A204.1 (cell line): ENCODE data around the gene MYH9.
"Not testable (repeated sequence)": the region's sequence is repeated elsewhere in the genome, so short reads cannot be mapped to it uniquely, and the experiment has no call there.

ENCODE experiments used
- FAIRE-seq: peaks from 2 replicates; lab custom pipeline; 2012; peaks lifted over from hg19 to GRCh38; lab: Jason Lieb, UNC

The MYH9 gene

DNA sequence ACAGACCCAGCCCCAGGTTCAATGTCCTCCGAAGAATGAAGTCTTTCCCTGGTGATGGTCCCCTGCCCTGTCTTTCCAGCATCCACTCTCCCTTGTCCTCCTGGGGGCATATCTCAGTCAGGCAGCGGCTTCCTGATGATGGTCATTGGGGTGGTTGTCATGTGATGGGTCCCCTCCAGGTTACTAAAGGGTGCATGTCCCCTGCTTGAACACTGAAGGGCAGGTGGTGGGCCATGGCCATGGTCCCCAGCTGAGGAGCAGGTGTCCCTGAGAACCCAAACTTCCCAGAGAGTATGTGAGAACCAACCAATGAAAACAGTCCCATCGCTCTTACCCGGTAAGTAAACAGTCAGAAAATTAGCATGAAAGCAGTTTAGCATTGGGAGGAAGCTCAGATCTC is 120.7 kb downstream of the MYH9 start:
- FAIRE-seq: no peak

DNA sequence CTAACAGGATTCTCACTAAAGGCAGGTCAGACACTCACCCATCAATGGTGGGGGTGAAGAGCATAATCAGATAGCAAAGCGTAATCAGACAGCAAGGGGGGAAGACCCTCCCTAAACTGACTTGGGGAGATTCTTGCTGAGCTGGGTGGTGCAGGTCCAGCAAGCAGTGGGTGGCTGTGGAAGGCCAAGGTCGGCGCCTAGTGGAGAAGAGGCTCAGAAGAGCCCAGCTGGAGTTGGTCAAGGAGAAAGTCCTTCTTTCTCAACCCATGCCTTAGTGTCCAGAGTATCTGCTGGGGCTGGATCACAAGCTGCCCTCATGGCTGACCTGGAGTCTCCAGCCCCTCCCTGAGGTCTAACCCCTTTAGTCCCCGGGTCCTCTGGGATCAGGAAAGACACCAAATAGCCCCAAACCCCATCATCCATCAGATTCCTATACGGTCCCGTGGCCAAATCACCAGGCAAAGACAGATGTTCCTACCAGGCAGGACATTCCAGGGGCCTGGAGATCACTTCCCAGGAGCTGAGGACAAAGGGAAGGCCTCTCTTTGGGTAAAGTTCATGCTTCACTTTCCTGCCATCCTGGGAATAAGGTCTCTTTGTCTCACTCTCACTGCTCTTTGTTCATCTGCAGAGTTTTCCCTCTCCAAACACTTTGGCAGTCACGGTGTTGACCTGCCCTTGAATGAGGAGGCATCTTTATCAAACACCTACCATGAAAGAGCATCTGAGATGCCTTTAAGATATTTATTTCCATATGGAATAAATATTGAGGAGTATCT is 123.7 kb downstream of the MYH9 start:
- FAIRE-seq: not testable (repeated sequence)

DNA sequence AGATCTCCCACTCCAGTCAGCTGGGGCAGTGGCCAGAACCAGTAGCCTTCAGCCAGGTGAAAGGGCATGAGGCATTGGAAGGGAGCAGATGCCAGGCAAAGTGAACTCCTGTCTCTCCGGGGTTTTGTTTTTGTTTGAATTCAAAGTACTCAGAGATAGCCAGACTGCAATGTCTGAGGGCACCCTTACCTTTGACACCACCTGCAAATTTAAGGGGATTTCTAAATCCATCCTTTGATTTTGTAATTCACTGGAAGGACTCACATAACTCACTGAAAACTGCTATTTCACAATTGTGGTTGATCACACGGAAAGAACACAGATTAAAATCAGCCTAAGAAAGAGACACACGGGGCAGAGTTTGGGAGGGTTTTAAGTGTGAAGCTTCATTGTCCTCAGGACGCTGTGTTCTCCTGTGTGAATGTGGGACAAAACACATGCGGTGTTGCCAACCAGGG is 124.5 kb downstream of the MYH9 start:
- not testable (repeated sequence) for FAIRE-seq

DNA sequence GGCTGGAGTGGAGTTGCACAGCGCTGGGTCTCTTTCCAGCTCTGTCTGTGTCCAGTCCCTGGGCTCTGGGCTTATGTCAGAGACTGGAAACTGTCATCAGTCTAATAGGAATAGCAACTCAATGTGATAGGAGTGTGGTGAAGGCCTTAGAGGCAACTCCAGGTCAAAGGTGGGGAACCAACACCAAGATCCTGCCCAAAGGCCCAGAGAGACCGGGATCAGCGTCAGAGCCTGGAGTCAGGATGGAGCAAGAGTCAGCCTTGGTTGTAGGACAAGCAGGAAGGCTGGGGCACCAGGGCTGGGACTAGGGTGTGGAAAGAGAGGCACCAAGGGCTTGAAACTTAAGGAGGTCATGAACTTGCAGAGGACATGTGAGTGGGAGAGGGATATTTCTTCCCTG is 125.5 kb downstream of the MYH9 start:
- FAIRE-seq: not testable (repeated sequence)

DNA sequence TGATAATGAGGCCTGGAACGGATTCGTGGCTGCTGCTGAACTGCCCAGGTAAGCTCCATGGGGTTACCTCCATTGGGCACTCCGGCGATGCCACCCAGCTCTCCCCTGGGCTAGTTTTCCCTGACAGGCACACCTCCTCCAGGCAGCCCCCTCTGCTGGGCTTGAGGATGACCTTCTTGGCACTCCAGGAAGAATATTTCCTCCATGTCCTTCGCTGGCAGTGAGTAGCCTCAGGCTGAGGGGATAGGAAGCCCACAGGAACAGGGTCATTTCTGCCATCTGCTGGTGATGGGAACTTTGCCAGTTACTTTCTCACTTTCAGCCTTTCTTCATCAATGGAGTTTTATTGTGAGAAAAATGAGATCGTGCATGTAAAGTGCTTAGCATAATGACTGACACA is 126.1 kb downstream of the MYH9 start:
- FAIRE-seq: not testable (repeated sequence)

DNA sequence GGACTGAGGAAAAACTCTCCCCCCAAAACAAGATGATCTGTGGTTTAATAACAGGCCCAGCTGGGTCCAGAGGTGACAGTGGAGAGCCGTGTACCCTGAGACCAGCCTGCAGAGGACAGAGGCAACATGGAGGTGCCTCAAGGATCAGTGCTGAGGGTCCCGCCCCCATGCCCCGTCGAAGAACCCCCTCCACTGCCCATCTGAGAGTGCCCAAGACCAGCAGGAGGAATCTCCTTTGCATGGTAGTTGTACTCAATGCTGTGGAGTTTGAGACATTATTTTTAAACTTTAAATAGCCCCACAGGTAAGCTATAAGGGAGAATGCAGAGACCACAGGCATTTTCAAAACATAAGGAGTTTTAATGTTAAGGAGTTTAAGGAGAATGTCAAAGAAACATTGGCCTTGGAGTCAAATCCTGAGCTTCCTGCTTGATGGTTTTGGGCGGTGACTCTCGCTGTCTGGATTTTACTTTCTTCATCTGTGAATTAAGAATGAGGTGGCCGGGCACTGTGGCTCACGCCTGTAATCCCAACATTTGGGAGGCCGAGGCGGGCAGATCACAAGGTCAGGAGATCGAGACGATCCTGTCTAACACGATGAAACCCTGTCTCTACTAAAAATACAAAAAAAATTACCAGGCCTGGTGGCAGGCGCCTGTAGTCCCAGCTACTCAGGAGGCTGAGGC is 128.0 kb downstream of the MYH9 start:
- FAIRE-seq: no peak

DNA sequence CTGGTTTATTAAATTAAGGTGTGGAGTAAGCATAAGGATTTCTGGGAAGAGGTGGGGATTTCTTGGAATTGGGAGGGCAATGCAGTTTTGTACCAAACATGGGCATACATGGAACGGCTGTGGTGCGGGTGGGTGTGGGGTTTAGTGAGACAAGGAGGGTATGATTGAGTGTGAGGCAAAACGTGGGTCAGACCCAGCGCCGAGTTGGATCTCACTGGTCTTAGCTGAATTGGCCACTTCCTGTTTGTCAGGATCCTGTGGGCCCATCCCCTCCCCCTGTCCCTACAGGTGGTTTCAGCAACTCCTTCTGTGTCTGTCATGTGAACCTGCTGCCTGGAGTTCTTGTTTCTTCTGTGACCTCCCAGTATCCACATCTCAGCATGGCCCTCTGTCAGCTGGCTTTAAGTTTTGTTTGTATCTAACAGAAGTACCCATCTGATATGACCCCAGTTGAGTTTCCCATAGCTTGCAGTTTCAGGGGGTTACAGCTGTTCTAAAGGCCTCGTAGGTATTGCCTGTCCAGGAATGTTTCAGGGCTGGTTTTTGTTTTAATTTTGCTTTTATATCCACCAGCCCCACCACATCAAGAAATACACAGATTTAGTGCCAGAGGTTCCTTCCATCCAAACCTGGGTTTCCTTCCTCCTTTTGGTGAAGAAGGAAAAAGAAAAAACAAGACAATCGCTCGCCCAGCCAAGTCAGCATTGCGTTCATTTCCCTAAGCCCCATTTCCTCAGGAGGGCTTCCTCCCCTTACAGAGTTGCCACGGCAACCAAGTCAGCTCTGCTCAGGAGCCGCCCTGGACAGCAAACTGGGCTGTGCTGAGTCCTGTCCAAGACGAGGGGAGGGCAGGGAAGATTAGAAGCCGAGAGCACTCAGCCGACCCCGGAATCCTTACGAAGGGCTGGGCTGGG is 128.8 kb downstream of the MYH9 start:
- no peak for FAIRE-seq

DNA sequence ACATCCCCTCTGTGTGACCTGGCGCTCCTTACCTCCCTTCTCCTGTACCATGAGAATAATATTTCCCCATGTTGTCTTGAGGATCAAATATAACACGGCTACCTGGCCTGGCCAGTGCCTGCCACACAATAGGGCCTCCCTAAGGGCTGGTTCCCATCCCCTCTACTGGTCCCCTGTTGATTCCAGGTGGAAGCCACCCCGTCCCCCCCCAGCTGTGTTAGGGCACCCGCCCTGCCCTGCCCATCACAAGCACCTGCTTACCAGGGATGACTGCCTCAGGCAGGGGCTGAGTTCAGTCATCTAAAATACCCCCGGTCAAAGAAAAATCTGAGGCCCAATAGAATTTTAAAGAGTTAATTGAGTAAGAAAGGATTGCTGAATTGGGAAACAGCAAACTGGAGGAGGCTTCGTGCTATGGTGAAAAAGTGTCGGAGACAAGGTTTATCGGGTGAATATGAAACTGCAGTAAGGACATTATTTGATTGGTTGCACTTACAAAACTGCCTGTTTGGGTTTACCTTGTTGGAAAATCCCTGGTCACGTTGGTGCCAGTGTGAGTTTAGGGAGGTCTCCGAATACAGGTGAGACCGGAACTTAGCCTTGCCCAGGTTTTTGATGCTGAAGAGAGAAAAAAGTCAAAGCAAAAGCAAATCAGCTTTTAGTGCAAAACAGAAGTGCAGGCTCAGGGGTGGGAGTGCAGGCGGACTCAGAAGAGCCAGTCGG is 129.7 kb downstream of the MYH9 start:
- no peak for FAIRE-seq

DNA sequence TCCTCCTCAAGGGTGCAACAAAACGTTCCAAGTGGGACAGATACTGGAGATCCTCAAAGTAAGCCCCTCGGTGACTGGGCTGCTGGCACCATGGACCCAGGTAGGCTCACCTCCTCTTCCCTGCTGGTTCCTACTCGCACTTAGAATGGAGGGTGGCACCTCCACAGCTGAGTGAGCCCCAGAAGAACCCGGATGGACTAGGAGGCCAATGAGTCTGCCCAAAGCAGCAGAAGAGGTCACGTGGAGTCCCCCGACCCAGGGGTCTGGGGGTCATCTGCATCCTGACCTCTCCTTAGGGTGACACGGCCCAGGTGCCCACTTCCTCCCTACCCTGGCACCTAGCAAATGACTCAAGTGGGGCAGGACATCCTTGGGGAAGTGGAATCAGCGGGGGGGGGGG is 130.5 kb downstream of the MYH9 start:
- FAIRE-seq: no peak

DNA sequence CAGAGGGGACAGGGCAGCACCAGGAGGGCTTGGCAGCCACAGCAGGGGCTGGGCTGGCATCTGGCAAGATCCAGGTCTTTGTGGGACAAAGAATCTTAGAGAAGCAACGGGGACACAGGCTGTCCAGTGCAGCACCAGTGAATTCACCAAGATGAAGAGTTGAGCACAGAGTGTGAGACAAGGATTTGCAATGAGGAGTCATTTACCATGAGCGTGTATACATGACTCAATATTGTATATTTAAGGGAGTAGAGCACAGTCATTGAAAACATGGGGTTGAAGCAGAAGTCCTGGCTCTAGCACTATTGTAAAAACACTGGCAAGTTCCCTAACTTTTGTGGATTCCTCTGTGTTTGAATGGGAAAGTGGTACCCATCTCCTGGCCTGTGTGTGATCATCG is 131.3 kb downstream of the MYH9 start:
- FAIRE-seq: no peak

DNA sequence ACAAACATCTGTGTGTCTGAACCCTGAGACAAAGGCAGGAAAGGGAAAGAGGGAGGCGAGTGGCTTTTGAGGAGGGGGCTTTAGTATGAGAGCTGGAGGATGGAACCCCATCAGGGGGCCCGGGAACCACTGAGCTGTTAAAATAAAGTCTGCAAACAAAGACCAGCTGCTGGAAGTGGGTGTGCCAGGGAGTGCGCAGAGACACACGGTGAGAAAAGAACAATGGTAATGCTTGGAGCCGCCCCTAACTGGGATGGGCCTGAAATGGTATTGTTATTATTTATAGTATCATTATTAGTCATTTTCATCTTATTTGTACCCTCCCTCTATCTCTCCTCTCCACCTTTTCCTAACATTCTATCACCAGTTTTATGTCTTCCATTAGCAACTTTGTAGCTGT is 132.2 kb downstream of the MYH9 start:
- not testable (repeated sequence) for FAIRE-seq

DNA sequence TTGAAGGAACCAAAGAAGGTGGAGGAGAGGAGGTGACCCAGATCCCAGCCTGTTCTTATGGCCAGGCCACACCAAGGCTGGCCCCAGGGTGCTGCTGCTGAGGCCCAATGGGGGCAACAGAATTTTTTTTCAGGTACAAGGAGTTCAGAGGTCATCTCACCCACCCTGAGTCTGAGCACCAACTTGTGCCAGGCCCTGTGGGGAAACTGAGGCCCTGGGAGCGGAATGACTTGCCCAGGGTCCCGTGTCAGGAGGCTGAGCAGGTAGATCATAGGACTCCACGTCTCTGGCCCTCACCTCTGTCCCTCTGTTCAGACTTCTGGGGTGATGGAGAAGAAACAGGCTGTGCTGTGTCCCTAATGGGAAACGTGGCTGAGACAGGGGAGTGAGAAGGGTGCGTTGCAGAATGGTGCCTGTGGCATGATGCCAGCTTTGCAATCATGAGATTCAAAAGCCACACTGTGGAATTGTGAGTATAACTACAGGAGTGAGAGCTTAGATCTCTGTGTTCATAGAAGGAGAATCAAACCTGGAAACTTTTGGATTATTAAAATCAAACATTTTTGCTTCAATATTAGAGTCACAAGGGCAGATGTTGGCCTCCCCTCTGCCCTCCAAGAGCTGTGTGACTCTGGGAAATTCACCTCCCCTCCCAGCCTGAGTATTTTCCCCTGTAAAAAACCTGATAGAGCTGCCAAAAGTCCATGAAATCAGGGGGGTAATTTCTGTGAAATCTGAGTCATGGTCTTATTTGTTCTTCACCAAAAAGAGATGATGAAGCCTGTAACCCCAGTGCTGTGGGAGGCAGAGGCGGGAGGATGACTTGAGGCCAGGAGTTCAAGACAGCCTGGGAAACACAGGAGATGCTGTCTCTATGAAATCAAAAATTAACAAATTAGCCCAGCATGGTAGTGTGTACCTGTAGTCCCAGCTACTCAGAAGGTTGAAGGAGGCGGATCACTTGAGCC is 134.0 kb downstream of the MYH9 start:
- no peak for FAIRE-seq

DNA sequence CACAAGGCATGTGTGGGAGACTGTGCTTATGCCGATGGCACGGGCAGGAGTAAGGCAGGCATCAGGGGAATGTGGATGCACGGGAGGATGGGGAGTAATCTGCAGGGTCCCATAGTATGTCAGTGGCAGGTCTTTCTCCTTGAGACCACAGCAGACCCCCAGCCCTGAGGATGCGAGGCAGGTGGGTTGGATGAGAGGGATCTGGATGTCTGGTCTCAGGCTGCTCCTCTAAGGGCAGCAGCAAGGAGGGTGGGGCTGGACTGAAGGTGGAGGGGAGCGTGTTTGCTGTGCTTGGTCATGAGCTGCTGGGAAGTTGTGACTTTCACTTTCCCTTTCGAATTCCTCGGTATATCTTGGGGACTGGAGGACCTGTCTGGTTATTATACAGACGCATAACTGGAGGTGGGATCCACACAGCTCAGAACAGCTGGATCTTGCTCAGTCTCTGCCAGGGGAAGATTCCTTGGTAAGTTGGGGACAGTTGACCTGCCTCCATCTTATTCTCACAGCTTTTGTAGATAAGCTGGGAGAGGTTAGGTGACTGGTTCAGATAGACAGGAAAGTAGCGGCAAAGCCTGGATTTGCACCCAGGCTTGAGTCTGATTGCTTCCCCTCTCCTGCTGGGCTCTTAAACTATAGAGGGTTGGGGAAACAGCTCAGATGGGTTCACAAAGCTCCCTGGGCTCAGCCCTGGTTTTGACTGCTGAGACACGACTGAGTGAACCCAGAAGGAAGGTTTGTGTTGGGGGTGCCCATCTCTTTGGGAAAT is 134.8 kb downstream of the MYH9 start, which contains the start of gene APOL1:
APOL1 (plus strand) TSS at position 380 of the 769 bp plus-strand sequence. CDS start 1,823 bp downstream, outside the sequence.
- FAIRE-seq: peak; percentile 76

DNA sequence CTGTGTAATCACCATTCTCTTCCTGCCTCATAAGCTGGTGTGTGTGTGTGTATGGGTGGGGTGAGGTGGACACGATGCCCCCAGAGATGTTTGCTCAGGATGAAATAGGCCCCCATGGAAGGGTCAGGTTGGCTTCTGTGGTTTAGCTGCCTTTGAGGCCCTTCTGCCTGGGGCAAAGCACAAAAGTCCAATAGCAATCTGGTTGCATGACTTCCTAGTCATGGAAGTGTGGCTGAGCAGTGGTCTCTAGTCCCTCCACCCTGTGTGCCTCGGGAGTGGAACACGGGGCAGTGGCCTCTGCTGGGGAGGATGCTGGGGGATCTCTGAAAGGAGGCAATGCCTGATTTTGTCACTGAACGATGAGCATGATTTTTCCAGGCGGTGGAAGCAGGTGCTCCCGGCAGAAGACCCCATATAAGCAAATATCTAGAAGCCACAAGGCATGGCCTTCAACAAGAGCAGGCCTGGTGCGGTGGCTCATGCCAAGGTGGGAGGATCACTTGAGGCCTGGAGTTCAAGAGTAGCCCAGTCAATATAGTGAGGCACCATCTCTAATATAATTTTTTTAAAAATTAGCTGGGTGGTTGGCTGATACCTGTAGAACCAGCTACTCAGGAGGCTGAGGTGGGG is 135.7 kb downstream of the MYH9 start:
- FAIRE-seq: not testable (repeated sequence)

DNA sequence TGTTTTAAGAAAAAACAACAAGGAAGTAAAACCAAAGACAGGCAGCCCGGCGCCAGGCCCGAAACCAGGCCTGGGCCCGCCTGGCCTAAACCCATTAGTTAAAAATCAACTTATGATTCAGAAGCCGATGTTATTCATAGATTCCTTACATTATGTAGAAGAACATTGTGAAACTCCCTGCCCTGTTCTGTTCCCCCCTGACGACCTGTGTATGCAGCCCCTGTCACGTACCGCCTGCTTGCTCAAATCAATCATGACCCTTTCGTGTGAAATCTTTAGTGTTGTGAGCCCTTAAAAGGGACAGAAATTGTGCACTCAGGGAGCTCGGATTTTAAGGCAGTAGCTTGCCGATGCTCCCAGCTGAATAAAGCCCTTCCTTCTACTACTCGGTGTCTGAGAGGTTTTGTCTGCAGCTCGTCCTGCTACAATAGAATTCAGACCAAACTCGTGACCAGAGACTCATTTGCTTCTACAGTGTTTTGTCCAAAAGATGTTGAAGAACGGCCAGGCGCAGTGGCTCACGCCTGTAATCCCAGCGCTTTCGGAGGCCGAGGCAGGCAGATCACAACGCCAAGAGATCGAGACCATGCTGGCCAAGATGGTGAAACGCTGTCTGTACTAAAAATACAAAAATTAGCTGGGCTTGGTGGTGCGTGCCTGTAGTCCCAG is 137.3 kb downstream of the MYH9 start:
- FAIRE-seq: not testable (repeated sequence)

DNA sequence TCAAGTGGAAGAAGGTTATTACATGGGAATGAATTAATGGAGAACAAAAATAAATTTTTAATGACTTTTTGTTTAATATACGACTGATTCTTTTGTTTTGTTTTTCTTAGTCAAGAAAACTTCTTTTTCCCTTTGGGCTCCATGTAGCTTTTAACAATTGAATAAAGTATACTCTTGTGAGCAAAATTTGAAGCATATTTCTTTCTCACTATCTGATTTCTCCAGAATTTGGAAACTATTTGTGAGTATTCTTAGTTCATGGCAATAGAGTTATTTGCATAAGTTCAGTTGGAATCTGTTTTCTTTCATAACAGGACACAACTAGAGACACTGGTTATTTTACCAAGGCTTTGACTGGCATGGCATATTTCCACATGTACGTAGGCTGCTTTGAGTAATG is 138.6 kb downstream of the MYH9 start:
- peak; percentile 6 for FAIRE-seq

DNA sequence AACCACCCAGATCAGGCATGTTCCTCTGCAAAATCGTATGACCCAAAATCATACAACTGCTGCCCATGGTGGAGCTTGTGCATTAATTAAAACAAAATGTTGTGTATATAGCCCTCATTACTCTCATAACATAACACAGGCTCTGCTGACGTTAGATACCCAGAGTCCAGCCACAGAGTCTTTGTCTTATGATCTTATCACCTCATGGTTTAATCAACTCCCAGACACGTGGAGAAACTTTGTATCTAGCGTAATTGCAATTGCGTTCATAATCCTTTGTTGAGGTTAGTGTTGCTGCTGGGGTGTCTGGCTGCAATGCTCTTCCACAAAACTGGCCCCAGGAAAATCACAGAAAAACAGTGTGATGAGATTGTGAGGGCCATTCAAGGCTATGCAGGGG is 139.8 kb downstream of the MYH9 start:
- FAIRE-seq: no peak

DNA sequence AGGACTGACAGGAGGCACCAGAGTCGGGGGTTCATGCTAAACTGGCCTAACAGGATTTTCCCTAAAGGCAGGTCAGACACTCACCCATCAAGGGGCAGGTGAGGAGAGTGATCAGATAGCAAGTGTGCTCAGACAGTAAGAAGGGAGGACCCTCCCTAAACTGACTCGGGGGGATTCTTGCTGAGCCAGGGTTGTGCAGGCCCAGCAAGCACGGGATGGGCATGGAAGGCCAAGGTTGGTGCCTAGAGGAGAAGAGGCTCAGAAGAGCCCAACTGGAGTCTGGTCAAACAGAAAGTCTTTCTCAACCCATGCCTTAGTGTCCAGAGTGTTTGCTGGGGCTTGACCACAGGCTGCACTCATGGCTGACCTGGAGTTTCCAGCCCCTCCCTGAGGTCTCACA is 141.0 kb downstream of the MYH9 start:
- FAIRE-seq: no peak
